Hepatocyte (in vitro differentiated cells): ENCODE results near the gene SLC34A1.
"Not testable (repeated sequence)": the region's sequence is repeated elsewhere in the genome, so short reads cannot be mapped to it uniquely, and the experiment has no call there.

Source experiments
- CTCF ChIP-seq: fragments of 200-600 bp; sonication (generic); IDR thresholded peaks from 2 replicates; pipeline ENCODE4 v1.5.1; 2016; ENCODE audit warnings: antibody characterized with exemption, mild to moderate bottlenecking; ENCODE audit not compliant: poor library complexity
- EZH2 ChIP-seq: fragments of 200-600 bp; sonication (generic); IDR thresholded peaks from 2 replicates; pipeline ENCODE4 v1.6.1; 2016; ENCODE audit warnings: antibody characterized with exemption, mild to moderate bottlenecking, borderline replicate concordance

- not testable (repeated sequence) for TF ChIP-seq CTCF, EZH2
Observed at GRCh38 chr5:177420472-177420871, 36.2 kb downstream of the SLC34A1 start.
